ENCODE results near the gene CCDC24.

Gene CCDC24

GRCh38 chr1:44024031-44024902 lies 32.9 kb downstream of the CCDC24 start:
- DNase-seq (ENCODE audit: low read depth), result no peak

GRCh38 chr1:44024903-44025525 lies 33.6 kb downstream of the CCDC24 start:
- no peak for DNase-seq (ENCODE audit: low read depth)

DNA sequence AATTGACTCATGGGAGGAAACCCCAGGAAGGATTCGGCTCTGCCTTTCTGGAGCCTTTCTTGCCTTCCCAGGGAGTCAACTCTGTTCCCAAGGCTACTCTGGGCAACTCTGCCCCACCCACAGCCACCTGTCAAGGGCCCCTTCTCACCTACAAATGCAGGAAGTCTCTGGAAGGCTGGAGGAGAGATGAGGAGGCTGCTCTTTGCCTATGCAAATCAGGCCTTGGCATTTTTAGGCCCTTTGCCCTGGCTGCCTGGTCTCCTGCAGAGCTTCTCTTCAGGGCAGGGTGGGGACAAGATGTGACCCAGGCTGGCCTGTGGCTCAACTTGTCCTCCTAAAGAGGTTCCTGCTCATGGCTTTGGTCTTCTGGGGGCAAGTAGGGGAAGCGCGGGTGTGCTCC lies 34.4 kb downstream of the CCDC24 start:
- DNase-seq (ENCODE audit: low read depth), result no peak

DNA sequence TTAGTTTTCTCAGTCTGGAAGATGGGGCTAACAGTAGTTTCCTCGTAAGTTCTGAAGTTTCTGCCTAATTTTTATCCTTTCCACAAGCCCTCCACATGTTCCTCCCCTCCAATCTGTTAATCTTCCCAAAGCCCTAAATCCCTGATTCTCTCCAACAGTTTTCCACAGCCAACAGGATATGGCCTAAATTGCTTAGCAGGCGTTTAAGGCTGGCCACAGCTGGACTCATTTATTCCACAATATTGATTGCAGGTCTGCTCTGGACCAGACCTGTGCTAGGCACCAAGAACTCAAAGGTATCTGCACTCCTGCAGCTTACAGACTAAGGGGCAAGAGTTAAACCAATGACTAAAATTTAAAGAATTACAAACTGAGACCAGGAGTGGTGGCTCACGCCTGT lies 35.9 kb downstream of the CCDC24 start:
- DNase-seq (ENCODE audit: low read depth), result no peak

DNA sequence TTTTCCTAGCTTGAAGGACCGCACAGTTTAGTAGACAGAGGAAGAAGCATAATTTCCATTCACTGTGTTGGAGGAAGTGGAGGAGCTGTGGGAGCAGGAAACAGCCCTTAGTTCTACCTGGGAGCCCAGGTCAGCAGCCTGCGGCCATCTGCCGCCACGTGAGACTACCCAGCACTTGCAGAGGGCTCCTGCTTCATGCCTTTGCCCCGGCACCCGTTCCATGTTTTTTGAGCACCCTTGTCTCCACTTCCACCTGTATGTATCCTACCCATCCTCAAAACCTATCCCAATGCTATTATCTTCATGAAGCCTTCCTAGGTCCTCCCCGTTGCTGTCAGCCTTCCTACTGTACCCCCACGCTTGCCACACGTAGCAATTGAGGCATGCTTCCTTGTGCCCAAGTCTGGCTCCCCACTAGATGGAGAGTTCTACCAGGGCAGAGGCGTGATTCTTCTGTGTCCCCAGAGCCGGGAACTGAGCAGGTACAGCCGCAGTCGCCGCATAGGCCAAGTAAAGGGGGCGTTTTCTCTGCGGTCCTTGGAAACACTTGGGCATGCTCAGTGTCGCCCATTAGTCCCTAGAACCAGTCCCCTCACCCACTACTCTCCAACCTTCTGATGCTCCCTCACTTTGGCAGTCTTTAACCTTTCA lies 38.0 kb downstream of the CCDC24 start:
- DNase-seq (ENCODE audit: low read depth), result no peak

GRCh38 chr1:44029911-44030604 lies 38.7 kb downstream of the CCDC24 start:
- DNase-seq (ENCODE audit: low read depth), result peak; percentile 79

- no peak for DNase-seq (ENCODE audit: low read depth)
Observed at GRCh38 chr1:44030605-44031251, 39.3 kb downstream of the CCDC24 start.

- peak; percentile 61 for DNase-seq (ENCODE audit: low read depth)
Observed at GRCh38 chr1:44031252-44032169, 40.1 kb downstream of the CCDC24 start, which contains the start of gene SLC6A9. SLC6A9 (minus strand) TSS chr1:44031462; CDS start chr1:44024277, 7,185 bp downstream.

DNA sequence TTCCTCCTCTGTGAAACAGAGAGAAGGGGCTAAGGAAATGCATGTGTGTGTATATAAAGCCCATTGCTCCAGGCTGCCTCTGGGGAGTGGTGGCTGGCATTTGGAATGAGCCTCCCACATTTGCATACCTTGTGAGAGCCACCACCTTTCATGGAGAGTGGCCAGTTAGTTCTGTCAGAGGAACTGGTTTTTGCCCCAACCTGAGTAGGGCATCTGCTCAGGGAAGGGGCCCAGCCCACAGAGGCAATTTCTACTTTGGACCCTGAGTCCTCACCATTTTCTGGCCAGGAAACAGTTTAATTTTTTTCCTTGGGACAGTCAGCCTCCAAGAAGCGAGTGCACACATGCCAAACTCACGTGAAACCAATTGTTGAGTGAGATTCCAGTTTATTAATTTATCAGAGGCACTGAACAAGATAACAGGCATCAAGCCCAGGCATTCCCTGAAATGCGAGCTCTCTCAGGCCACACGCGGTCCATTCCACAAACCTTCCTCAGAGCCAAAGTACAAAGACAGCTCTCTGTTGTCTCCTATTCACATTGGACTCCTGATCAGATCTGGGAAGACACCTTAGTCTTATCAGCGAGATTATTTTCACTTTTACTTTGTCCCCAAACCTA lies 40.9 kb downstream of the CCDC24 start:
- no peak for DNase-seq (ENCODE audit: low read depth)

- no peak for DNase-seq (ENCODE audit: low read depth)
Observed at GRCh38 chr1:44033041-44033575, 41.7 kb downstream of the CCDC24 start.

- DNase-seq (ENCODE audit: low read depth), result no peak
Observed at GRCh38 chr1:44033756-44034155, 42.4 kb downstream of the CCDC24 start.

- DNase-seq (ENCODE audit: low read depth), result no peak
Observed at GRCh38 chr1:44034423-44034822, 43.0 kb downstream of the CCDC24 start.

- DNase-seq (ENCODE audit: low read depth), result no peak
Observed at GRCh38 chr1:44034976-44035716, 43.7 kb downstream of the CCDC24 start.

DNA sequence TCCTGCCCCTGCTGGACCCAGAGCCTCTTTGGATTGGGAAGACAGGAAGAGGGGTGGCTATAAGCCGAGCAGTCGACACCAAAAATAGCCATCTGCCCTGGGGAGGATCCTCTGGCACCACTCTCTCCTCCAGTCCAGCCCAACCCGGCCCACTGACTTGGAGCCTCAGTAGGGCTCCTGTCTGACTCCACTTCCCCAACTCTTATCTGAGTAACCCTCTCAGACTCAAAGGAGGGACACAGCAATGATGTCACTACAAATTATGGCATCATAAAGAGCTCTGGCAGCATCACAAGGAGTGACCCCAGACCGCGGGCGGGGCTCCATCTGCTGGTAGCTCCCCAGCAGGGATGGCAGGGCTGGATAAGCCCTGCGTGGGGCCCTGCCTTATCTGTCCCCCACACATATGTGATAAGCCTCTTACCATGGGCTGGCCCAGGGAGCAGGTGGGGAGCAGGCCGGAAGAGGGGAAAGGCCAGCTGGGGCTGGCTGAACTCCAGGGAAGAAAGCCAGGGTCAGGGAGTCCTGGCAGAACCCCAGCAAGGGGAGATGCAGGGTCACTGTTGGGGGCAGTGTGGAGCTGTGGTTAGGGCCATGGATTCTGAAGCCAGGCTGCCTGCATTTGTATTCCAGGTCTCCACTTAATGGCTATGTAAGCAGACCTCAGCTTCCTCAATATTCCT lies 44.5 kb downstream of the CCDC24 start:
- no peak for DNase-seq (ENCODE audit: low read depth)

DNA sequence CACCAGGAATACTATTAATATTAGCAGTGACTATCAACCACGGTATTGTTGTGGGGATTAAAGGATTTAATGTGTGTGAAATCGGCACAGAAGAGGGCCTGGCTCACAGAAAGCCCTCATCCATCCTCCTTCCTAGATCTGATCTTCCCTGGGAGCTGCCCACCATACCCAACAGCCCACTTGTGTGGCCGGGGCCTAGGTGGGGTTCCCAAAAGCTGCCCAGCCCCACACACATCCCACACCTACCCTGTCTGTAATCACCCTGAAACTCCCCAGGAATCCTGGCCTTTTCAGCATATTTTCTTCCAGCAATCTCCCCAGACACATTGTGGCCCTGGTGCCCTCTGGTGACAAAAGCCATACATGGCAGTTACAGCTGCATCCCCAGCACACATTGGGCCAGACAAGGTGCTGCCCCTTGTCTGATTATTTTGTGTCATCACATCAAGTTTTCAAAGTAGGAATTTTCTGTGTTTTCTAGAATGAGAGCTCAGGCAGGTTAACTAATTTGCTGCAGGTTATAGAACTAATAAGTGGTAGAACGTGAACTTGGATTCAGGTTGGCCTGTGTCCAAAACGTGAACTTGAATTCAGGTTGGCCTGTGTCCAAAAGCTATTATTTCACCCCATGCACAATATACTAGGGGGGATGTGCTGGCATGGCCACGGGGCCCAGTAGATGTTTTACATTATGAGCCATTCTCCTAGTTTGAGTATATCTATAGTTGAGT lies 45.2 kb downstream of the CCDC24 start:
- DNase-seq (ENCODE audit: low read depth), result no peak

- DNase-seq (ENCODE audit: low read depth), result no peak
Observed at GRCh38 chr1:44037154-44037553, 45.8 kb downstream of the CCDC24 start.

DNA sequence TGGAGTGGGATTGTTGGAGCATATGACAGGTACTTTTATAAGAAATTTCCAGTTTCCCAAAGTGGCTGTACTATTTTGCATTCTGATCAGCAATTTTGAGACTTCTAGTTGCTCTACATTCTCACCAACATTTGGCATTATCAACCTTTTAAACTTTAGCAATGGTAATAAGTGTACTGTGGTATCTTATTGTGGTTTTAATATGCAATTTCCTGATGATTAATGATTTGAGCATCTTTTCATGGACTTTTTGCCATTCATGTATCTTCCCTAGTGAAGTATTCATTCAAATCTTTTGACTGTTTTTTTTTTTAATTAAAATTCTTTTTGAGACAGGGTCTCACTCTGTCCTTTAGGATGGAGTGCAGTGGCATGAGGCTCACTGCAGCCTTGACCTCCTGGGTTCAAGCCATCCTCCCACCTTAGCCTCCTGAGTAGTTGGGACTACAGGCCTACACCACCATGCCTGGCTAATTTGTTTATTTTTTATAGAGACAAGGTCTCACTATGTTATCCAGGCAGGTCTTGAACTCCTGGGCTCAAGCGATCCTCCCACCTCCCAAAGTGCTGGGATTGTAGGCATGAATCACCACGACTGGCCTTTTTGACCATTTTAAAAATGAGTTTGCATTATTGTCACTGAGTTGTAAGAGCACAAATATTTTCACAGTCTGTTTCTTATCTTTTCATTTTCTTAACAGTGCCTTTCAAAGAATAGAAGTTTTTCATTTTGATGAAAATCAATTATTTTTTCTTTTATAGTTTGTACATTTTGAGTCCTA lies 47.7 kb downstream of the CCDC24 start:
- no peak for DNase-seq (ENCODE audit: low read depth)
